ENCODE measurements around the gene PLAAT2.
"Not testable (repeated sequence)": the region's sequence is repeated elsewhere in the genome, so short reads cannot be mapped to it uniquely, and the experiment has no call there.

The PLAAT2 gene

DNA sequence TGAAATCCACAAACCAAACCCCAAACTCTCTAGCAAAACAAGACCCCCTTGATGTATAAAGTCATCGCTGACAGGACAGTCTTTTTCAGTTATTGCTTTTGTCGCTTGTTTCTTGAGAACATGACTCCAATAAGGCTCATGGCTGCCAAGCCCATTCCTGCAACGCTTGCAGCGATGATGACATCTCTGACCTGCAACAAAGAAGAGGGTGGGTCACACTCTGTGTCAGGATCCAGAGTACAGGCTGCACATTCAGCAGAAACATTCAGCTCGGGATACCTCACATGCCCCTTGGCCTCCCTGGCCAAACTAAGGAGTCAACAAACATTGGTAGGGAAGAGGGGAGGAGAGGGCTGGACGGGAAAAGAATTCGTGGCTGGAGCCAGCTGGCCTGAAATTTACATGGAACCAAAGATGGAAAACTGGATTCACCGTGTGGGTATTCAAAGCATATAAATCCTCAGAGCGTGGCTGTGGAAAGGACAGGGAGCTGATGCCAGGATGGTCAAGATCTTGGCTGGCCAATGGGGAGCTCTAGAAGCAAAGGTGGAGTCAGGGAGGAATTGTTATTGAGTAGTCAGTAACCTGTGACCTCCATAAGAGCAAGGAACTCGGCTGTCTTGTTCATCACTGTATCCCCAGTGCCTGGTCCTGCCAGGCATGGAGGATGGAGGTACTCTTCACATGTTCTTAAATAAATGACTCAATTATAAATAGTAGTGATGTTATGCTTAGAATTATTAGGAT is 11.8 kb upstream of the PLAAT2 start:
- no peak for DNase-seq

DNA sequence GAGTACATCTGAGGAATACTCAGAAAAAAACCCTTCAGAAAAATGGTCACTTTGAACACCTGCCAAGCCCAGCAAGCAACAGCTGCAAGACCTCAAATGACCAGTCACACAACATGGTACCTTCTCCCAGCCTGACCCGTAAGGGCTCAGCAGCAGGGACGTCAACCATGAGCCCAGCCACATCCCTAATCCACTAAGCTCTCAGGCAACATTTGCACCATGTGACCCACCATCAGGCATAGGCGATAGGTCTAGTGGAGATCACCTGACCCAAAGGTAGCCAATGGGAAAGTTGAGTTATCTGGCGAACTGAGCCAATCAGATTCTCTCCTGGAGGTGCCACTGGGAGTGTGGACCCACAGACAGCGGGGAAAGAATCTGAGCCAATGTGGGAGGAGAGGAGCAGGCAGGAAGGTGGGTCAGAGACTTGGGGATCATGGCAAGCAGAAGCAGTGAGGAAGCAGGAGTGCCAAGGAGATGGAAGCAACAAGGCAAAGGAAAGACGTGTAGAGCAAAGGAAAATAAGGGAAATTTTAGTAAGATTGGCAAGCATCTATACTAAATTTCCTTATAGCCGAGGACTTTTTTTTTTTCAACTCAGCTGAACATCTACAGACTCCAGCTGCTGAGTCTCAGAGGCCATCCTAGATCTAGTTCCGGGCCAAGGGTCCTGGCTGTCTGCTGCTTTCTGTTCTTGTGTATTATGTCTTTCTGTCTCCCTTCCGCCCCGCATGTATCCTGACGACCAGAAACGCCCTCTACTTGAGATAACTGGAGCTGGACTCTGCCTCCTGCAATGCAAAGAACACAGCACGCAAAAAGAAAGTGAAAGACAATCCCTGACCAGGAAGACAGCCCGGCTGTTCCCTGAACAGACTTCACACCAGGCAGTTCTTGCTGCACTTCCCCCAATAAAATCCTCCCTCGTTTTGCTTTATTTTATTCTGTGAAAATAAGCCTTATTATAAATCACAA is 11.0 kb upstream of the PLAAT2 start:
- DNase-seq: no peak

DNA sequence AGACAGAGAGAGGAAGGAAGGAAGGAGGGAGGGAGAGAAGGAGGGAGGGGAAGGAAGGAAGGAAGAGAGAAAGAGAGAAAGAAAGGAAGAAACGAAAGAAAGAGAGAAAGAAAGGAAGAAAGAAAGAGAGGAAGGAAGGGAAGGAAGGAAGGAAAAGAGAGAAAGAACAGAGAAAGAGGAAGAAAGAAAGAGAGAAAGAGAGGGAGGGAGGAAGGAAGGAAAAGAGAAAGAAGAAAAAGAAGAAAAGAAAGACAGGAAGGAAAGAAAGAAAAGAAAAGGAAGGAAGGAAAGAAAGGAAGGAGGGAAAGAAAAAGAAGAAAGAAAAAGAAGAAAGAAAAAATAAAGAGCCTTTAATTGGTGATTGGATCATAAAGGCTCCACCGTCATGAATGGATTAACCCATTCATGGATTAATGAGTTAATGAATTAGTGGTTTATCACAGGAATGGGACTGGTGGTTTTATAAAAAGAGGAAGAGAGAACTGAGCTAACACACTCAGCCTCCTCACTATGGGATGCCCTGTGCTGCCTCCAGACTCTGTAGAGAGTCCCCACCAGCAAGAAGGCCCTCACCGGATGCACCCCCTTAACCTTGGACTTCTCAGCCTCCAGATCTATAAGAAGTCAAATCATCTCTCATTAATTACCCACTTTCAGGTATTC is 9.0 kb upstream of the PLAAT2 start:
- DNase-seq: no peak

DNA sequence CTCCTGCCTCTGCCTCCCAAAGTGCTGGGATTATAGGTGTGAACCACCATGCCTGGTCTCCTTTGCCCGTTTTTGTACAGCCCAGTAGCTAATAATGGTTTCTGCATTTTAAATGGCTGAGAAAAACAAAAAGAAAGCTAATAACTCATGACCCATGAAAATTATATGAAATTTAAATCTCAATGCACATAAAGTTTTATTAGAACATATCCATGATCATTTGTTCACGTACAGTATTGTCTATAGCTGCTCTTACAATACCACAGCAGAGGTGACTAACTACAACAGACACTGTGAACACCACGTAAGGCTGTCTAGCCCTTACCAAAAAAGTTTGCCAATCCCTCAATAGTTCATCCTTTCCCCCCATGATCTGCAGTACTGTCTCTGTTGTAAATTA is 6.4 kb upstream of the PLAAT2 start:
- no peak for DNase-seq

GRCh38 chr11:63567044-63567840 is 4.1 kb upstream of the PLAAT2 start:
- peak; percentile 50 for DNase-seq

DNA sequence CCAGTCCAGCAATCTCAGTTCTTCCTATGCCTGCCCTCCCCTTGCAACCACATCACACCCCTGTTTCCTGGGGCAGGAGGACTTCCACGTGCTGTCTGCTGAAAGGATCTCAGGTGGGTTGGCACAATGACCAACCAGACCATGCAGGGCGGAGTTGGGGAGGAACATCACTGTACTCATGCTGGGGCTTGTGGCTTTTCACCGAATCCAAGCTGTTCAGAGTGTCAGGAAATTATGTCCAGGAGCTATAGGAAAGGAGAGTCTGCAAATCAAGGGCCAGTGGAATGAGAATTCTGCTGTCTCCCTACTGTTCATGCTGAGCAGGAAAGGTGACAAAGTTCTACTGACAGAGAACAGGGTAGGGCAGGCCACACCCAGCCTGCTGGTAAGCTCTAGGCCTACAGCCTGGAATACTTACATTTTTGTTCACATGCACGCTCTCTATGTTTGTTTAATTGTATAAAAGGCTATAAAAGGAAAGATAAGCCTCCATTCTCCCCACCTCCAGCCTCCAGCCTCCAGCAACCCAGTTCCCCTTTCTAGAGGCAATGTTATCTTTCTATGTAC is 1.7 kb upstream of the PLAAT2 start:
- DNase-seq: no peak

GRCh38 chr11:63564056-63564774 is 1.0 kb upstream of the PLAAT2 start:
- peak; percentile 19 for DNase-seq

DNA sequence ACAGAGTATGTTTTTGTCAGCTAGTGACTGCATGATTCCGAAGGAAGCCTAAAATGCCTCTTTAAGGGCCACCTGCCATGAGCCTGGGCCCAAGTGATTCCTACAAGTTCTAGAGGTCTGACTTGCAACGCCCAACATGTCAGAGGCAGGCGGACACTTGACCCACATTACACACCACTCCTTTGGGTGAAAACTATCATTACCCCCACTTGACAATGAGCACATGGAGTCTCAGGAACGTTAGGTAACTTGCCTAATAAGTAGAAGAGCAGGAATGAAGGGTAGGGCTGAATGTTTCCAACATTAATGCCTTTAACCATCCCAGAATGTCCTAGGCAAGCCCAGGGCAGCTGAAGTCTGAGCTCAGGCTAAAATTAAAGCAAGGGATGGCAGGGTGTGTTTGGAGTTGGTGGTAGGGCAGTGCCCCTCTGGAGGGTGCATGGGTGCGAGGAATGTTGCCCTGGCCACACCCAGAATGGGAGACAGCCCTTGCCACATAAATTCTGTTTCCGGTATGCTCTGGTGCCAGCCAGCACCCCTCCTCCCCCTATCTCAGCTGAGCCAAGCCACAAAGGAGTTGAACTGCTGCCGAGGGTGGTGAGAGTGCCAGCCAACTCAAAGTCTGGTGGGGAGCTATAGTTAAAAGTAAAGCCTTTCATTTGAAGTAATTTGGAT is 2.5 kb downstream of the PLAAT2 start:
- no peak for DNase-seq

DNA sequence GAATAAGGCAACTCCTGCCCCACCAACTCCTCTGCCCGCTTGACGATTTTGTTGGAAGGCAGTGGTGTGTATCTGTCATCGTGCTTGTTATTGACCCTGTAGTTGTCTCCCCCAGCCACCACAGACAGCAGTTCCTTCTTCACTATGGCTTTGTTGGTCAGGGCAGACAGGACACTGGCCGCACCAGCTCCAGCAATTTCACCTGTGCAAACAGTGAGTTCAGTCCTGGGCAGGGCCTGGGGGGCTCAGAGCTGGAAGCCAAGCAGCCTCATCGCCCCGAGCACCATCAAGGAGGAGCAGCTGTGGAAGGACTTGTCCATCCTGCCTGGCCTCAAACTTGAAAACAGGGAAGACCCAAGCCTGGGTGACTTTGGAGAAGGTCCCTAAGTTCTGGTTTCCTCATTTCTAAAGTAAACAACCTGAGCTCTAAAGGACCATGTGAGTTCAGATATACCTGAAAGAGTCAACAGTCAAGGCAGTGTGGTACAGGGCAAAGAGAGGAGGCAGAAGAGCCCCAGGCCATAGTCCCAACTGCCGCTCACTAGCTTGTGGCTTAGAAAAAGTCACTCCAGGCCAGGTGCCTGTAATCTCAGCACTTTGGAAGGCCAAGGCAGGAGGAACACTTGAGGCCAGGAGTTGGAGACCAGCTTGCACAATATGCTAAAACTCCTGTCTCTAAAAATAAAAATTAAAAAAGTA is 4.6 kb downstream of the PLAAT2 start:
- DNase-seq: no peak

DNA sequence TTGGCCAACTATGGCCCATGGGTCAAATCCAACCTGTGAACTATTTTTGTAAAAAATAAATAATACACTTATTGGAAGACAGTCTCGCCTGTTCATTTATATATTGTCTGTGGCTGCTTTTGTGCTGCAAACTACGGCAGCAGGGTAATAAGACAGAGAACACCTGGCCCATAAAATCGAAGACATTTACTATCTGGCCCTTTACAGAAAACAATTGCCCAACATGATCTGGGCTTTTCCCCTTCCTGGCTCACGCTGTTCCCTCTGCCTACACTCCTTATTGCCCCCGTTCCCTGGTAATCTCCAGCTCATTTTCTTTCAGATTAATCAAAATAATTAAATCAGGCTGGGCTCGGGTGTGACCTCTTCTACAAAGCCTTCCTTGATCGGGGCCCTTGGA is 5.6 kb downstream of the PLAAT2 start:
- DNase-seq: no peak

GRCh38 chr11:63556404-63557013 is 6.7 kb downstream of the PLAAT2 start:
- DNase-seq: no peak

DNA sequence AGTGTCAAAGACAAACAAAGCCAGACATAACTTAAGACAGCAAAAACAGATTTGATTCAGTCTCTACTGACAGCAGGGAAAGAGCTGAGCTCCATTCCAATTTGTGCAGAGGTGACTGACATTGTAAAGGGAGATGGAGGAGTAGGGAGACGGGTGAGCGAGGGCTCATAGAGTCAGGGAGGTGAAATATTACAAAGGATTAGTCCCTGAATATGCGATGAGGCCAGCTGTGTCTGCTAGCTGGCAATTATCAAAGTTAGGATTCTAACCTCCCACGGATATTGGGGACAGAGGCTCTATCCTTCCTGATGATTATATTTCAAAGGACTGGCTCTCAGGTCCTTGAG is 8.3 kb downstream of the PLAAT2 start:
- DNase-seq: no peak

- no peak for DNase-seq
Observed at GRCh38 chr11:63553759-63554158, 9.4 kb downstream of the PLAAT2 start.

DNA sequence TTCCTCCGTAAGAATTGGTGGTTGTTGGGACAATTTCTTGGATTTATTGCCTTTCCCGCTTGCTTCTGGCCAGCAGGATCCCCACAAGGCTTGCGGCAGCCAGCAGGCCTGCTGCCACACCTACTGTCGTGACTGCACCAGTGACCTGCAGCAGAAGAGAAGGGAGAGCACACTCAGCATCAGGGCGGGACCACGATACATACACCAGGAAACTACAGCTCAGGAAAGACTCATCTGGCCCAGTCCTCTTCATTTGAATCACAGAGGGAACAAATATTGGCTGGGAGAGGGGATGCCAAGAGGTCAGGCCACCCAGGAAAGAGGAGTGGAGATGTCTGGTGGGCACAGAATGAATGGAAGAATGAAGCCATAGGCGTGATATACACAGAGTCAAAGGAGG is 10.3 kb downstream of the PLAAT2 start:
- no peak for DNase-seq

DNA sequence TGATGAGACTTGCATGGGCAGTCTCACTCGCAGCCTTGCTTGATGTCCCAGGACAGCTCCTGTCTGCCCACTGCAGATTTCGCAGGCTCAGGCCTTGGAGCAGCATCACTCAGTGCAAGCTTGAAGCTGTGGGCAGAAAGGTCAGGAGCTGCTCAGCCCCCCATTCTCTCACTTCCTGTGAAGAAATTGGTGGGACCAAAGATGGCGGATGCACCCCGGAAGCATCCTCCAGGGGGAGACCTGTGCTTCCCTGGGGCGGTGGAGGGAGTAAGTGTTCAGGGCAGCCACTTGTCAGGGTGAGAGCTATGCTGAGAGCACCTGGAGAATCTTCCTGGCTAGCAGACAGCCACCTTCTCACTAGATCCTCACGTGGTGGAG is 11.3 kb downstream of the PLAAT2 start:
- no peak for DNase-seq

DNA sequence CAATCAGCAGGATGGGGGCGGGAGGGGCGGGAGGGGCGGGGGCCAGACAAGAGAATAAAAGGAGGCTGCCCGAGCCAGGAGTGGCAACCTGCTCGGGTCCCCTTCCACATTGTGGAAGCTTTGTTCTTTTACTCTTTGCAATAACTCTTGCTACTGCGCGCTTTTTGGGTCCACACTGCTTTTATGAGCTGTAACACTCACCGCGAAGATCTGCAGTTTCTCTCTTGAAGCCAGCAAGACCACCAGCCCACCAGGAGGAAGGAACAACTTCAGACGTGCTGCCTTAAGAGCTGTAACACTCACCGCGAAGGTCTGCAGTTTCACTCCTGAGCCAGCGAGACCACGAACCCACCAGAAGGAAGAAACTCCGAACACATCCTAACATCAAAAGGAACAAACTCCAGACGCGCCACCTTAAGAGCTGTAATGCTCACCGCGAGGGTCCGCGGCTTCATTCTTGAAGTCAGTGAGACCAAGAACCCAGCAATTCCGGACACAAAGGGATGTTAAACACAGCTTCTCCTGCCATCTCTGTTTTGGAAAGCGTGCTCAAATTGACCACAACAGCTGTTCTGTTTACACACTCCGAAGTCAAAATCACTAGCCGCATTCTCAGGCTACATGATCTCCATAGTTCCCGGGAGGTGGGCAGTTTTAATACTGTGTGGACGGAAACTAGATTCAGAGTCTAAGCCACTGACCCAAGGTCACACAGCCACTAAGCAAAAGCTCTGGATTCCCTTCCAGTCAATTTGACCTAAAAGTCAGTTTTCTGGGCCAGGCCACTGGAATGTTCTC is 11.9 kb downstream of the PLAAT2 start:
- DNase-seq: no peak

GRCh38 chr11:63550156-63550700 is 13.0 kb downstream of the PLAAT2 start:
- DNase-seq: not testable (repeated sequence)

DNA sequence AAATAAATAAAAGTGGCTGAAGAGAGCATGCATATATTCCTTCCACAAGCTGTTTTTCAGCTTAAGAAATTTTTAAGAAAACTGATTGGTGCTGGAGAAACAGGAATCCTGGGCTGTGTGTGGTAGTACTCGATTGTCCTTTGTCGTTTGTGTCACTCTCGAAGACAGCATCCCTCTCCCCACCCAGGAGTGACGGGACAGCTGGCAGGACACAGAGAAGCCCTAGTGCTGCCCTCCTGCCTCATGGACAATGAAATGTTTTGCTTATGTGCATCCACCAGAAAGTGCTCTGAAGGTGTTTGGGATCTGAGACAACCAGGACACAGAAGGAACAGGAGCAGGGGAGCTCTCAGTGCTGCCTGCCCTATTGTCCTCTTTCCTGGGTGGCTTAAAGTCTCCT is 13.8 kb downstream of the PLAAT2 start:
- DNase-seq: no peak

DNA sequence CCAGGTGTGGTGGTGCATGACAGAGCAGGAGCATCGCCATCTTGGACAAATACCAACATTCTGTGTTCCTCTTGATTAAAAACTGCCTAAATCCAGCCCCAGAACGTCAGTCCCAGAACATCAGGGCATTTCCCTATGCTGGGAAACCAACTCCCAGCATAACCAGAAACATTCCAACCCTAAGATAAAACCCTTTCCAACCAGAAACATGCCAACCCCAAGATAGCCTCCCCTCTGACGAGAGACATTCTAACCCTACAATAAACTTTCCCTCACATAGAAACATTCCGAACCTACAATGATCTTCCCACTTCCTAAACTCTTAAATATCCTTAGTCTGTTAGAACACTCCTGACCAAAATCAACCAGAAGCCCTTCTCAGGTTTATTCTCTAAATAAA is 15.0 kb downstream of the PLAAT2 start:
- no peak for DNase-seq

Measured in NCI-H526 treated with DMSO at 0.1 percent for 48 hours (cell line).